Panc1 (cell line): ENCODE data around the gene SNX13. TPM values are rescaled to one million over a fixed set of nuclear protein-coding genes. Genes with fewer than 3 reads are reported as not detected.

Experiments
- ATAC-seq: fragments of 200-7000 bp; cut with Tn5 transposase; 2 replicates; pipeline ENCODE4 v1.9.1; 2020; ENCODE audit warnings: mild to moderate bottlenecking, moderate library complexity
- BruUV-seq: library from RNA; stranded (reverse); fragments of 400-500 nt; replicated peaks from 2 replicates; lab custom pipeline; 2021; lab: Mats Ljungman, UMichigan
- CTCF ChIA-PET: fragments of 300-600 bp; sonication (Branson Sonifier 250); formaldehyde crosslinking; loops from one replicate; lab custom pipeline; 2022; ENCODE audit warnings: antibody characterized with exemption; lab: Charles Lee
- POLR2A ChIA-PET: fragments of 300-600 bp; sonication (Branson Sonifier 250); formaldehyde crosslinking; loops from one replicate; lab custom pipeline; 2022; ENCODE audit warnings: antibody characterized with exemption; lab: Charles Lee
- DNase-seq: peaks from one replicate; pipeline ENCODE4 v3.0.0-alpha.2; 2010; ENCODE audit warnings: low read depth, low spot score
- H3K27ac ChIP-seq: 2 replicates; pipeline ENCODE4 v1.5.1; 2011; ENCODE audit warnings: mild to moderate bottlenecking, low read length, inconsistent platforms
- H3K27me3 ChIP-seq: fragments of 200-500 bp; sonication (Bioruptor generic); 2 replicates; pipeline ENCODE4 v1.6.0; 2014; ENCODE audit warnings: low read length, inconsistent platforms; ENCODE audit not compliant: control insufficient read depth, insufficient read depth
- H3K36me3 ChIP-seq: fragments of 200-500 bp; sonication (Bioruptor generic); 2 replicates; pipeline ENCODE4 v1.5.1; 2014; ENCODE audit warnings: inconsistent platforms, mild to moderate bottlenecking, low read length, moderate library complexity; ENCODE audit not compliant: control insufficient read depth, insufficient read depth
- H3K4me1 ChIP-seq: 2 replicates; pipeline ENCODE4 v1.5.1; 2011; ENCODE audit warnings: inconsistent platforms, mild to moderate bottlenecking, low read length, moderate library complexity; ENCODE audit not compliant: control insufficient read depth, insufficient read depth
- H3K4me3 ChIP-seq, 2 experiments: 2 replicates each; pipeline ENCODE4 v1.5.1; 2011 to 2012; ENCODE audit warnings: low read depth in 2 of 2, low read length in 2 of 2, mild to moderate bottlenecking in 2 of 2, inconsistent platforms in 1 of 2, moderate library complexity in 1 of 2
- H3K9me3 ChIP-seq: fragments of 200-500 bp; sonication (Bioruptor generic); 2 replicates; pipeline ENCODE4 v1.5.1; 2014; ENCODE audit warnings: low read depth, mild to moderate bottlenecking, inconsistent platforms, low read length, moderate library complexity; ENCODE audit not compliant: control insufficient read depth, insufficient read depth
- CTCF ChIP-seq: fragments of 450-650 bp; IDR thresholded peaks from 2 replicates; pipeline ENCODE4 v1.5.1; 2017; ENCODE audit warnings: mild to moderate bottlenecking
- POLR2AphosphoS5 ChIP-seq: IDR thresholded peaks from 2 replicates; pipeline ENCODE4 v1.6.1; 2012; ENCODE audit warnings: mild to moderate bottlenecking, low read depth, low read length, moderate library complexity
- REST ChIP-seq, 2 experiments: IDR thresholded peaks; 2 replicates each; pipeline ENCODE4 v1.6.1; 2011 to 2012; ENCODE audit warnings: low read depth in 2 of 2, control low read depth in 1 of 2, low read length in 1 of 2, mild to moderate bottlenecking in 1 of 2, moderate library complexity in 1 of 2; ENCODE audit not compliant: insufficient read depth in 1 of 2
- SIN3A ChIP-seq: IDR thresholded peaks from 2 replicates; pipeline ENCODE4 v1.6.1; 2012; ENCODE audit warnings: low read depth, mild to moderate bottlenecking, low read length, moderate library complexity, borderline replicate concordance; ENCODE audit not compliant: insufficient read depth
- TCF7L2 ChIP-seq: IDR thresholded peaks from 2 replicates; pipeline ENCODE4 v1.6.1; 2011; ENCODE audit warnings: mild to moderate bottlenecking, low read depth, low read length, inconsistent platforms
- in situ Hi-C: cut with HindIII; loops from 2 replicates; pipeline ENCODE4 v1.10.0; 2016; ENCODE audit warnings: low sequenced_read_pairs, low pct_unique_long_range_greater_than_20kb
- intact Hi-C: fragments of 100-400 bp; cut with micrococcal nuclease; formaldehyde crosslinking; loops from one replicate; pipeline ENCODE4 v1.10.0; 2022; ENCODE audit not compliant: unreplicated experiment
- total RNA-seq: library from RNA; stranded (reverse); gene quantifications from one replicate; pipeline ENCODE4 v1.2.1, GENCODE V29; 2021; ENCODE audit not compliant: unreplicated experiment

Gene SNX13
- total RNA-seq, 1 experiment from 2014 or later: 53.3 TPM

- ChIA-PET CTCF (no interaction called here), POLR2A (no interaction called here)
- no peak for TF ChIP-seq SIN3A
- no peak for TF ChIP-seq TCF7L2
- no peak for TF ChIP-seq REST (IDR thresholded peaks at IDR 0.05; ENCODE audit: insufficient read depth in 1 of 2, low read depth in 2 of 2, low read length in 1 of 2)
- TF ChIP-seq POLR2AphosphoS5: no peak
- TF ChIP-seq CTCF: no peak
- Histone ChIP-seq H3K27ac (no peak overlapping the region), H3K9me3 (peaks cover 3% of the 10 kb centered on the region; the same call in 1 of the 2 replicates), H3K4me1 (peaks cover 3% of the 10 kb centered on the region; the same call in 1 of the 2 replicates), H3K36me3 (no peaks in the 10 kb centered on the region), H3K4me3 (no peak overlapping the region), H3K27me3 (no peaks in the 10 kb centered on the region)
- DNase-seq: no peak
- BruUV-seq: TSS peak; percentile 21
- ATAC-seq: no peak
- in situ Hi-C loops: no loop called here
- intact Hi-C loops: no loop called here
Observed at GRCh38 chr7:17916786-17917185, 23.5 kb downstream of the SNX13 start.

GRCh38 chr7:17915796-17916195 is 24.5 kb downstream of the SNX13 start:
- ChIA-PET POLR2A (no interaction called here), CTCF (no interaction called here)
- no peak for ATAC-seq
- BruUV-seq: no TSS peak
- H3K36me3 ChIP-seq: no peaks in the 10 kb centered on the region
- H3K4me1 ChIP-seq: no peaks in the 10 kb centered on the region
- no peak overlapping the region for H3K4me3 ChIP-seq
- H3K27ac ChIP-seq: no peak overlapping the region
- no peak for DNase-seq
- no peaks in the 10 kb centered on the region for H3K27me3 ChIP-seq
- intact Hi-C loops: no loop called here
- H3K9me3 ChIP-seq: peaks cover 3% of the 10 kb centered on the region; the same call in 1 of the 2 replicates
- TF ChIP-seq SIN3A (no peak), POLR2AphosphoS5 (no peak)
- in situ Hi-C loops: no loop called here

GRCh38 chr7:17915168-17915567 is 25.1 kb downstream of the SNX13 start:
- ATAC-seq (no peak), DNase-seq (no peak)
- Histone ChIP-seq H3K27ac (no peak overlapping the region), H3K4me1 (no peaks in the 10 kb centered on the region), H3K27me3 (no peaks in the 10 kb centered on the region), H3K4me3 (no peak overlapping the region), H3K36me3 (no peaks in the 10 kb centered on the region), H3K9me3 (peaks cover 3% of the 10 kb centered on the region; the same call in 1 of the 2 replicates)
- intact Hi-C loops (no loop called here), in situ Hi-C loops (no loop called here)
- ChIA-PET POLR2A (no interaction called here), CTCF (no interaction called here)
- TF ChIP-seq SIN3A (no peak), CTCF (no peak), TCF7L2 (no peak), REST (IDR thresholded peaks at IDR 0.05; ENCODE audit: insufficient read depth in 1 of 2, low read depth in 2 of 2, low read length in 1 of 2) (no peak), POLR2AphosphoS5 (no peak)
- no TSS peak for BruUV-seq
